Mucosa of stomach (tissue), 1 donor: ENCODE data around the gene HGFAC.

Experiments used
- H3K27me3 ChIP-seq: one replicate; pipeline ENCODE4 v1.7.0; 2013; ENCODE audit warnings: mild to moderate bottlenecking, low read length; ENCODE audit not compliant: control insufficient read depth, insufficient read depth
- H3K36me3 ChIP-seq: one replicate; pipeline ENCODE4 v1.7.0; 2013; ENCODE audit warnings: low read length; ENCODE audit not compliant: control insufficient read depth, insufficient read depth
- H3K4me1 ChIP-seq: one replicate; pipeline ENCODE4 v1.7.0; 2013; ENCODE audit warnings: mild to moderate bottlenecking, low read length; ENCODE audit not compliant: control insufficient read depth, insufficient read depth
- H3K4me3 ChIP-seq: one replicate; pipeline ENCODE4 v1.7.0; 2013; ENCODE audit warnings: low read length
- H3K9ac ChIP-seq: one replicate; pipeline ENCODE4 v1.7.0; 2013; ENCODE audit warnings: mild to moderate bottlenecking, low read length, moderate library complexity
- H3K9me3 ChIP-seq: one replicate; pipeline ENCODE4 v1.7.0; 2013; ENCODE audit warnings: mild to moderate bottlenecking, low read length, moderate library complexity; ENCODE audit not compliant: control insufficient read depth
- donor health status: Pancreatic carcinoma.

Gene HGFAC

GRCh38 chr4:3413675-3414420 is 27.9 kb upstream of the HGFAC start:
- Histone ChIP-seq H3K9me3 (no peaks in the 10 kb centered on the region), H3K4me1 (no peaks in the 10 kb centered on the region), H3K27me3 (no peaks in the 10 kb centered on the region), H3K9ac (no peak overlapping the region), H3K4me3 (no peak overlapping the region), H3K36me3 (no peaks in the 10 kb centered on the region)

- Histone ChIP-seq H3K9me3 (no peaks in the 10 kb centered on the region), H3K36me3 (no peaks in the 10 kb centered on the region), H3K4me1 (no peaks in the 10 kb centered on the region), H3K27me3 (no peaks in the 10 kb centered on the region), H3K4me3 (no peak overlapping the region), H3K9ac (no peak overlapping the region)
Observed at GRCh38 chr4:3414421-3415279, 27.1 kb upstream of the HGFAC start.

DNA sequence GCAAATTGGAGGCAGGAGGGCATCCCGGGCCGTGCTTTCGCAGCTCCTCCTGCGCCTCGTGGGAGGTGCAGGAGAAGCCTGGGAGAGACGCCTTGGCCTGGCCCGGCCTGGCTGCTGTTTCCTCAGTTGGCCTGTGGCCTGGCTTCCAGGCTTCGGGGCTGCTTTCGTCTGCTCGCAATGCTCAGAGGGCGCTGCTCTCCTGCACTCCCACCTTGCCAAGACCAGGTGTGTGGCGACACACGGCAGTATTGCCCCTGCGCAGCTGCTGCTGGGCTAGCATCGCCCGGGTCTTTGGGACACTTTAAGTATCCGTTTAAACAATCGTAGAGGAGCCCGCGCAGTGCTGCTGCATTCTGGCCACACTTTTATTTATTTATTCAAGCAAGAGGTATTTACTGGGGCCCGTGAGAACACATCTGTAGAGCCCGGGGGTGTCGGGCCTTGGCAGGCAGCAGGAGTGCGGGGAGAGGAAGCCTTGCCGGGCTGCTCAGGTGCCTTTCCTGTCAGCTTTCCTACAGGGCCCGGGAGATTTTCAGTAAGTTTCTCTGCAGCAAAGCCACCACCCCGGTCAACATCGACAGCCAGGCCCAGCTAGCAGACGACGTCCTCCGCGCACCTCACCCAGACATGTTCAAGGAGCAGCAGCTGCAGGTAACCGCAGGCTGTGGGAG is 26.2 kb upstream of the HGFAC start:
- no peak overlapping the region for H3K9ac ChIP-seq
- no peaks in the 10 kb centered on the region for H3K36me3 ChIP-seq
- H3K27me3 ChIP-seq, result no peaks in the 10 kb centered on the region
- no peak overlapping the region for H3K4me3 ChIP-seq
- no peaks in the 10 kb centered on the region for H3K4me1 ChIP-seq
- no peaks in the 10 kb centered on the region for H3K9me3 ChIP-seq

- Histone ChIP-seq H3K4me3 (no peak overlapping the region), H3K4me1 (no peaks in the 10 kb centered on the region), H3K27me3 (no peaks in the 10 kb centered on the region), H3K9me3 (no peaks in the 10 kb centered on the region), H3K36me3 (no peaks in the 10 kb centered on the region), H3K9ac (no peak overlapping the region)
Observed at GRCh38 chr4:3416270-3416669, 25.5 kb upstream of the HGFAC start.

- Histone ChIP-seq H3K4me3 (no peak overlapping the region), H3K27me3 (no peaks in the 10 kb centered on the region), H3K9me3 (no peaks in the 10 kb centered on the region), H3K36me3 (no peaks in the 10 kb centered on the region), H3K4me1 (no peaks in the 10 kb centered on the region), H3K9ac (no peak overlapping the region)
Observed at GRCh38 chr4:3416821-3417221, 24.9 kb upstream of the HGFAC start.

- no peaks in the 10 kb centered on the region for H3K9me3 ChIP-seq
- H3K4me3 ChIP-seq, result no peak overlapping the region
- H3K4me1 ChIP-seq, result no peaks in the 10 kb centered on the region
- no peak overlapping the region for H3K9ac ChIP-seq
- H3K27me3 ChIP-seq, result no peaks in the 10 kb centered on the region
- H3K36me3 ChIP-seq, result no peaks in the 10 kb centered on the region
Observed at GRCh38 chr4:3417448-3417847, 24.3 kb upstream of the HGFAC start.

- no peak overlapping the region for H3K4me3 ChIP-seq
- no peaks in the 10 kb centered on the region for H3K36me3 ChIP-seq
- no peaks in the 10 kb centered on the region for H3K4me1 ChIP-seq
- no peak overlapping the region for H3K9ac ChIP-seq
- H3K9me3 ChIP-seq, result no peaks in the 10 kb centered on the region
- H3K27me3 ChIP-seq, result no peaks in the 10 kb centered on the region
Observed at GRCh38 chr4:3418029-3418762, 23.6 kb upstream of the HGFAC start.

- no peaks in the 10 kb centered on the region for H3K27me3 ChIP-seq
- H3K9me3 ChIP-seq, result no peaks in the 10 kb centered on the region
- H3K4me1 ChIP-seq, result no peaks in the 10 kb centered on the region
- H3K4me3 ChIP-seq, result no peak overlapping the region
- no peaks in the 10 kb centered on the region for H3K36me3 ChIP-seq
- no peak overlapping the region for H3K9ac ChIP-seq
Observed at GRCh38 chr4:3419836-3420605, 21.7 kb upstream of the HGFAC start.

- no peaks in the 10 kb centered on the region for H3K4me1 ChIP-seq
- H3K36me3 ChIP-seq, result no peaks in the 10 kb centered on the region
- H3K27me3 ChIP-seq, result no peaks in the 10 kb centered on the region
- H3K9ac ChIP-seq, result no peak overlapping the region
- no peaks in the 10 kb centered on the region for H3K9me3 ChIP-seq
- H3K4me3 ChIP-seq, result no peak overlapping the region
Observed at GRCh38 chr4:3420606-3420955, 21.2 kb upstream of the HGFAC start.

DNA sequence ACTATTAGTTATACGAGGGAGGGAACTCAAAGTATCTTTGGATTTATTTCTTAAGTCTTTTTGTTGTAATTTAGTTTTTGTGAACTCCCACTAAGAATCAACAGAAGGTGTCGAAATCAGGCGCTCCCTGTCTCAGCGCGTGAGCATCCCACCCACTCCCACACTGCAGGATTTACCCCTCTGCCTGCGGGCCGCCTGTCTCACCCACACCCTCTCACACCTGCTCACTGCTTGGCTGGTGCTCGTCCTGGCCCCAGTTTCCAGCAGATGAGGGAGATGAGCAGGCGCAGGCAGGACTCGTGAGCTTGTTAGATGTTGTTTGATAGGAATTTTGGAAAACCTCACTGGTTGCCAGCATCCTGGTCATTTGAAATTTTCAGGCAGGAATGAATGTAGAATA is 20.8 kb upstream of the HGFAC start:
- Histone ChIP-seq H3K36me3 (no peaks in the 10 kb centered on the region), H3K4me1 (no peaks in the 10 kb centered on the region), H3K9ac (no peak overlapping the region), H3K4me3 (no peak overlapping the region), H3K9me3 (no peaks in the 10 kb centered on the region), H3K27me3 (no peaks in the 10 kb centered on the region)

GRCh38 chr4:3421470-3421869 is 20.3 kb upstream of the HGFAC start:
- no peak overlapping the region for H3K4me3 ChIP-seq
- no peak overlapping the region for H3K9ac ChIP-seq
- no peaks in the 10 kb centered on the region for H3K4me1 ChIP-seq
- no peaks in the 10 kb centered on the region for H3K27me3 ChIP-seq
- H3K36me3 ChIP-seq, result no peaks in the 10 kb centered on the region
- H3K9me3 ChIP-seq, result no peaks in the 10 kb centered on the region
